GM23248 (cell line): Measurements from ENCODE around the gene TMEM187.

ENCODE experiments used
- EZH2 ChIP-seq: fragments of 200-600 bp; sonication (generic); IDR thresholded peaks from 2 replicates; pipeline ENCODE4 v1.6.1; 2018; ENCODE audit warnings: antibody characterized with exemption, mild to moderate bottlenecking; ENCODE audit not compliant: insufficient read depth, poor library complexity, severe bottlenecking
- EZH2phosphoT487 ChIP-seq: fragments of 200-600 bp; sonication (generic); IDR thresholded peaks from 2 replicates; pipeline ENCODE4 v1.6.1; 2018; ENCODE audit warnings: antibody characterized with exemption, moderate library complexity, mild to moderate bottlenecking, low read depth; ENCODE audit not compliant: insufficient read depth

- TF ChIP-seq EZH2 (no peak), EZH2phosphoT487 (no peak)
These were observed 17.6 kb downstream of the TMEM187 start for GRCh38 chrX:153989973-153990655.
